Measurements from ENCODE around the gene VASP.

GRCh38 chr19:45505996-45506245 lies 1.4 kb upstream of the VASP start:
- TF ChIP-seq CTCF (IDR thresholded peaks at IDR 0.05) (no peak), POLR2A (IDR thresholded peaks at IDR 0.05) (no peak)
